ENCODE measurements around the gene UPK3A. TPM values are rescaled to one million over a fixed set of nuclear protein-coding genes. Genes with fewer than 3 reads are reported as not detected.
A peak's percentile ranks its signal among the peaks of the same experiment; 100 is the strongest.

Gene UPK3A
- total and polyA plus RNA-seq, 2 of the 8 experiments (the other 6 are each of a cell fraction or from before 2014, with no cell fraction given) = 0.35 to 1.7 TPM

GRCh38 chr22:45268958-45269844 lies 15.5 kb upstream of the UPK3A start (continued):
- TF ChIP-seq SIN3A (conservative IDR thresholded peaks at IDR 0.05 in 1 of 2, IDR thresholded peaks at IDR 0.05 in 1 of 2; ENCODE audit: low read depth in 1 of 2, low read length in 2 of 2) (peak; percentile 36 to 69; a peak in 2 of 4 replicates), CHD7 (IDR thresholded peaks at IDR 0.05; ENCODE audit: insufficient replicate concordance, low read length) (no peak), TEAD4 (IDR thresholded peaks at IDR 0.05; ENCODE audit: low read depth, low read length) (no peak), GABPA (IDR thresholded peaks at IDR 0.05; ENCODE audit: borderline replicate concordance, insufficient read depth, low read length) (no peak), PHF8 (conservative IDR thresholded peaks at IDR 0.05; ENCODE audit: low read depth, low read length) (peak; percentile 12; the same call in 1 of the 2 replicates), RXRA (IDR thresholded peaks at IDR 0.05; ENCODE audit: insufficient read depth, low read depth, low read length) (no peak)
